ENCODE data around the gene COLEC12.

The COLEC12 gene
- 0 to 0.04 reads per million in 2 experiments for total RNA-seq

DNA sequence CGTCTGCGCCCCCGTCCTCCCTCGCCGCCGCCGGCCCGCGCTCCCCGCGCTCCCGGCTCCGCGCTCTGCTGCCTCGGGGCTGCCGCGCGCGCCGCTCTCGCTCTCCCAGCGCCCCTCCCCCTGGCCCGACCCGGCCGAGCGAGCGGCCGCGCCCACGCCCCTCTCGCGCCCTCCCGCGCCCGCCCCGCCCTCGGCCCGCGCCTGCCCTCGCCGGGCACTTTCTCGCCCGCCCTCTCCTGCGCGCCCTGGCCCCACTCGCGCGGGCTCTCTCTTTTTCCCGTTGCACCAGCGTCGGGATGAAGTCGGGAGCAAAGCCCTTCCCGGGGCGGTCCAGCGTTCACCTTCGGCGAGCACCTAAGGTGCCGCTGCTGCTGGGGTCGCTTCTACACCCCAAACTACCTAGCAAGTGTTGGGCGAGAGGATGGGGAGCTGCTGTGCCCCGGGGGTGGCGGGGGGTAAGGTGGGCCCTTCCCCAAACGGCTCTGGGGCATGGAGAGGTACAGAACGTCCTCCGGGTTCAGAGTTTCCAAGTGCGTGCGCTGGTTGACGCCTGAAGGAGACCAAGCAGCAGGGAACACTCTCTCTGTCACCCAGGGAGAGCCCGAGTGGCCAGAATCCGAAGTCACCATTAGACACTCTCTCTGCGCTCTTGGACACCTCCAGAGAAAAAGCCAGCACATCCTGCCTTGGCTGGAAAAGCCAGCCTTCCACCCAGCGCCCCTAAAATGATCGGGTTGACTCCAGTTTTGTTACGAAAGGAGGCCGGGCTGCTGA lies at the start of gene COLEC12:
Gene COLEC12 (minus strand): TSS at position 70 of the 774 bp plus-strand sequence. CDS start 187 bp downstream, outside the sequence.
- no peak for DNase-seq (ENCODE audit: low read depth)

DNA sequence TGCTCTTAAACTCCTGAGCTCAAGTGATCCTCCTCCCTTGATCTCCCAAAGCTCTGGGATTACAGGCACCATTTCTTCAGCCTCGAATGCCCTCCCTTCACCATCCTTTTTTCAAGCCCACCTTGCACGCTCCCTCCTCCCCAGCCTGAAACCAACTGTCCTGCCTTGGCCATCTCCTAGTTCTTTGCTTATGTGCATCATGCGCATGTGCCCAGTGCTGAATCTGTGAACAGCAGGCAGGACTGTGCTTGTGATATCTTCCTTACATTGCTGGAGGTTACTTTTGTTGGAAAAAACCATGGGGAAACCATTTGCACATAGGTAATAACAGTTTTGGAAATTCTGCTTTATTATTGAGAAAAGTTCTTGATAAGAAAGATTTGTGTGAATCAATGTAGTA lies 49.5 kb upstream of the COLEC12 start:
- DNase-seq (ENCODE audit: low read depth) = no peak

DNA sequence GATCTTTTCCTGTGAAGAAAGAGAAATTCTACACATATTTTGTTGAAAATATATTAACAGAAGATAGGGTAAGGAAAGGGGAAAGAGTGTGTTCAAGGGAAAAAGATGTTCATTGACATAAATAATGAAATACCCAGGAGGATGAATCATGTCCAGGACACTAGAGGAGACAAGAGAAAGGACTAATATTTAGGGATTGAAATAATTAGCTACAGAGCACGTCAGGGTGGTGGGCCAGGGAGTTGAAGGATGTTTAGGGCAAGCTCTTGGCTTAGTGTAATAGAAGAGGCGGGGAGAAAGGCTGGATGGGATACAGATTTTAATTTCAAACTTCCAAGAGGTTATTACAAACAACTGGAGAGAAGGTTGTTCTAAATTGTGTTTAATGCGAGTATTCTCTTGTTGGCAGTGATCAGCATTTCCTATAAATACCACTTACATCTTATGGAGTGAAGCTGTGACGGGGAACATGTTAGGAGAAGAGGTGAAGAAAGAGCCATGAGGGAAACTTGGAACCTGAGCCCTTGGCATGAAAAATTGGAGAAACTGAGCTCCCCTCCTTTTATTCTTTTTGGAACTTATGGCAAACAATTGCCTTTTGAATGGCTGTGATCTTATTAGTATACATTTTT lies 43.1 kb upstream of the COLEC12 start:
- DNase-seq (ENCODE audit: low read depth) = no peak

DNA sequence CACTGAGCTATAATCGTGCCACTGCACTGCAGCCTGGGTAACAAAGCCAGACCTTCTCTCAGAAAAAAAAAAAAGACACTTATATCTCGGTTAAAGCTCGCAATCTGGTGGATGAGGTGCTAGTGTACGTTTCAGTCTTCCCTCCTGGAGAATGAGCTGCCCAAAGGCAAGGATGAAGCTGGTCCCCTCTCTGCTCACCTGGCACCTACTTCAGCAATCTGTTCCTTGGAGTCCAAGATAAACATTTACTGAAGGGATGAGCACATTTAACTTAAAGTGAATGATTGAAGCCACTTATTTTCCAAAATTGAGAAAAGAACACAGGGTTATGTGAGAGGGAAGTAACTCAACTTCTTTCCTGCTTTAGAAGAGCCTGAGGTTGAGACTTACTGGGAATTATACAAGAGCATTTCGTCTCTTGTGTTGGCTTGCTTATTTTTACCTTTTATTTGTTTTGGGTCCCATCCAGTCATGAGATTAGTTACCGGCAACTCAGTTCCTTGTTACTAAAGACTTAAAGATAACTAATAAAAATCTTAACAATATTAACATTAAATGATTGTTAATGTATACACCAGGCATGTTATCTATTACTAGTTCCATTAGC lies 33.6 kb upstream of the COLEC12 start:
- no peak for DNase-seq (ENCODE audit: low read depth)

DNA sequence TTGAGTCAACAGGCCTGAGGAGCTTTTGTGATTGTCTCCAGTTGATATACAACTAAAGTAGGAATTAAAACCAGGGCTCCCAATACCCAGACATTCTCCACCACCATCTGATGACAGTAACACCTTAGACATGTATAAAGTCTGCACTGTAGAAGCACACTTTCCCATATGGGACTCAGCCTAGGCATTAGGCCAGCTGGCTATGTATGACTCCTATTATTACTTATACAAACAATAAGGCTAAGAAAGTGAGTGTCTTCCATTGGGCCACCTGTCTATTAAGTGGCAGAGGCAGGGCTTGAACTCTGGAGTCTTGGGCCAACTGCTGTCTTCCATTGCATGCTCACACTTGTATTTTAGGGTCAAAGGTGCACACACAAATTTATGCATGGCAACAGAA lies 32.1 kb upstream of the COLEC12 start:
- DNase-seq (ENCODE audit: low read depth) = no peak

DNA sequence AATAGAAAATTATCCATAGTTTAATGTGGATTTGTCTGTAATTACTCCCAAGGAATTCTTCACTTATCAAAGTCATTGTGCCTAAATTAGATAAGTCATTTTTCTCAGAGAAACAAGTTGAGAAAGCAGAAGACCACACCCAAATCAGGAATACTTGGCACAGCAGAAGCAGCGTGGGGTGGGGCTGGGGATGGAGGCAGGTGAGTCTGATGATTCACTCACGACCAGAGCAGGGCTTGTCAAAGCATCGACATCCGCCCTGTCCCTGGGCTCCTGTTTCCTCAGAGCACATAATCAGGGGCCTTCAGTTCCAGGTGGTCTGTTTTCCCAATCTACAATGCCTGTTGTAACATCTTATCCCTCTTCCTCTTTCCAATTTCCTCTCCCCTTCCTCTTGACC lies 31.5 kb upstream of the COLEC12 start:
- DNase-seq (ENCODE audit: low read depth) = no peak

DNA sequence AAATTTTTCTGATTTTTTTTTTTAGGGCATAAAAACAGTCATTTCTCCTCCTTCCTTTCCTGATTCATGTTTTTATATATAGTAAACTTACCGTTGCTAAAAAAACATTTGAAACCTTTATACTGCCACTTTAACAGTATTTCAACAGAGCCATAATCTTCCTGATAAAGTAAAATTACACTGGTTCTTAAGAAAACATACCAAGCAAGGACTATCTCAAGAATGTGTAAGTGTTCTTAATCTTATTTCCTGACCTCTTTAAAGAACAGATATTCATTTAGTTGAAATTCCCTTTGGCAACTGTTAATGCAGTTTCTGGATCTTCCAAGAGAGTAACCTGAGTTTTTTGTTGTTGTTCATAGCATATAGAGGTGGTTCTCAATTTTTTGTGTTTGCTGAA lies 26.6 kb upstream of the COLEC12 start:
- no peak for DNase-seq (ENCODE audit: low read depth)

DNA sequence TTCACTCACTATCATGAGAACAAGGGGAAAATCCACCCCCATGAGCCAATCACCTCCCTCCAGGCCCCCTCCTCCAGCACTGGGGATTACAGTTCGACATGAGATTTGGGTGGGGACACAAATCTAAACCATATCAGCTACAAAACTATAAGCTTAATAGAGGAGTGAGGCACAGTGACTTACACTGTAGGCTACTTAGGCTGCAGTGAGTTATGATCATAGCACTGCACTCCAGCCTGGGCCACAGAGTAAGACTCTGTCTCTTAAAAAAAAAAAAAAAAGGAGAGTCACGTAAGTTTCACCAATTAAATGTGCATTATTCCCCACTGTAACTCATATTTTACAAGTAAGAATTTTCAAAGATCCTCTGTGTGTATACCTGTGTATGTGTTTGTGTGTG lies 26.2 kb upstream of the COLEC12 start:
- no peak for DNase-seq (ENCODE audit: low read depth)

DNA sequence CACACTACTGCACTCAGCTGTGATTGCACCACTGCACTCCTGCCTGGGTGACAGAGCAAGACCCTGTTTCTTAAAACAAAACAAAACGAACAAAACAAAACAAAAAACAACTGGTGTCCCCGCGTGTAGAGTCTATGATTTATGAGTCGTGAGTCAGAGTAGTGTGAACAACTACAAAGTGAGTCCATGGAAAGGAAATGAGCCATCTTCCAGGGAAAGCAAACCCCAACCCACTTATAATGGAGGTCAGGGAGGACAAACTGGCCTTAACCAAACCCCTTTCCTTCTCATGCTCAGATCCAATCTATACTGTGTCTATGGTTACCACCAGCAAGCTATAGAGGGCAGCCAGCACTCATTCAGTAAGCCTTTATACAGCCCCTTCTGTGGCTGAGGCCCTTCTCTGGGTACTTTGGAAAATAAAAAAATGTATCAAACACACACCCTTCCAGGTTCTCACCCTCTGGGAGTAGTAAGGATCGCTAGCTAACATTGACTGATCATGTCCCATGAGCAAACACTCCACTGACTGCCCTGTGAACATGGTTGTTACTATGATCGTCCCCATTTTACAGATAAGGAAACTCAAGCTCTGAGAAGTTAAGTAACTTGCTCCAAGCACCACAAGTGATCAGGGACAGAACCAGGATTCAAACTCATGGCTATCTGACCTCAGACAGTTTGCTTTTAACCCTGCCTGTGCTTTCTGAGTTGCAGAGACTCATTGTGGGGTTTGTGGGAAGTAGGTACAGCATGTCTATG lies 24.7 kb upstream of the COLEC12 start:
- no peak for DNase-seq (ENCODE audit: low read depth)

DNA sequence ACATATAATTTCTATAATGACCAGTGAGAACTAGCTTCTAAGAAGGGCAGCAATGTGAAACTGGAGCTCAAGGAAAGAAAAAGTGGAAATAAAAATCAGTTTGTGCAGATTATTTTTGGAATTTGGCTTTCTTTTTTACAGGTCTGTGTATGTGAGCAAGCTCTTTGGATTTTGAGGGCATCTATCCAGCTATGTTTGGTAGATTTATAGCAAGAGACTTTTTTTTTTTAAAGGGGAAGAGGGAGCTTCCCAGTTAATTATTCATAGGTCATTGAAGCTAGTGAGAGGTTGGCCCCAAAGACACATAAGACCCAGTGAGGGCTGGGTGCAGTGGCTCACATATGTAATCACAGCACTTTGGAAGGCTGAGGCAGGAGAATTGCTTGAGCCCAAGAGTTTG lies 24.0 kb upstream of the COLEC12 start:
- no peak for DNase-seq (ENCODE audit: low read depth)

DNA sequence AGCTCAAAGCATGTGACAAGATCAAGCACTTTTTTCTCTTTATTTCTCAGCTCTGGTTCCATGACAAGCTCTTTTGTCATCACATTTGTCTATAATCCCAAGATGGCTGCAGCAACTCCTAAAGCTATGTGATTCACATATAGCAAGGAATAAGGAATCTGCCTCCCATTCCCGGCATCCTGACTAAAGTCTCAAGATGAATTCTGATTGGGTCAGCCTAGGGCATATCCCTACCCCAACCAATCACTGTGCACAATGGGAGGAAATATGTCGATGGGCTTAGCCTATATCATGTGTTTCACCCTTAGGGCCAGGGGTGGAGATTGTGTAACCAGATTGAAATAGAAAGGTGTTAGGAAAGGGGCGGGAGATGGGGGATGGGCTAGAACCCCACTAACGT lies 23.1 kb upstream of the COLEC12 start:
- DNase-seq (ENCODE audit: low read depth) = no peak

DNA sequence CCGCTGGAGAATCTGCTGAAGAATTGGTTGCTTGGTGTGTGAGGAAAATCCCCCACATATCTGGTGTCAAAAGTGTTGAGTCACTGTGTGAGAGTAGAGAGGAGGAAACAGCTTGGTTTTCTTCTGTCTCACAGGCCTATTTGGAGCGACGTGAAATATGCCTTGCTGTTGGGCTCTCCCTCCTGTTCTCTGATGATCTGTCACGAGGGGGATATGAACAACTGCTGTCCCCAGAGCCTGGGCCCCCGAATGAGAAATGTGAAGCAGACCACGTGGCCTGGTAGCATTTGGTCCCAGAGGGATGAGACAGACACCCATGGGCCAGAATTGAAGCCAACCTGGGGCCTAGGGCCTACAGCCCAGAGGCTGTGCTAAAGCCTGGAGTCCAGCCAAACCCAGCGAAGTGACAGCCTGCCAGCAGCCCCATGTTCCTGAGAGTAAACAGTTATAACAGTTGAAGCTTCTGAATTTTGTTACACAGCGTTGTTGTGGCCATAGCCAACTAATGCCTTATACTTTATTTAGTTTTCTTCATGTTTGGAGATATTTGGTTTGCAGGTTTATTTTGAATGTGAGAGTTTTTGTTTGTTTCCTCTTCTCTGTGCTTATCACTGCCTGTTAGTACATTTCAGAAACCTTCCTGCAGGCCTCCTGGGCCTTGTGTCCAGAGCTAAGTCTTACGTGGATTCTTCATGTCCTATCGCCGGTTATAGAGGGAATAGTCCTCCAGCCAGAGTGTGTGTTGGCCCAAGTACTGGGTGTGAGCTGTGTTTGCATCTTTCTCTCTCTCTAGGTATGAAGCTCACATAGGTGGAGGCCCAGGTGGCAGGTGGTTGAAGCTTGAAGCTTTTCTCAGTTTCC lies 18.7 kb upstream of the COLEC12 start:
- DNase-seq (ENCODE audit: low read depth) = no peak

DNA sequence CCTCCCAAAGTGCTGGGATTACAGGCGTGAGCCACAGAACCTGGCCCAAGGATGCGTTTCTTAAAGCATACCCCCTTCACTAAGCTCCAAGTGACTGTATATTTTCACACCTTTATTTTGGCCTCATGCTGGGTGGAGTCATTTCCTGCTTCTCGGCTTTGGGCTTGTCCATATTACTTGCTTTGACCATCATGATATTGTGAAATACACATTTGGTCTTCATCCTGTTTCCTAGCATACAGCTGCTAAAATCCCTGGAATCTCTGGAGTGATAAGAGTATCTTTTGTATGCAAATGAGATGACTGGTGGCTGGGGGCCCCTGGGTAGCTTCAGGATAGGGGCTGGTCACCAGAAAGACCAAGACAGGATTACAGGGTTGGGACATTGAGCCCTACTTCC lies 17.6 kb upstream of the COLEC12 start:
- no peak for DNase-seq (ENCODE audit: low read depth)

DNA sequence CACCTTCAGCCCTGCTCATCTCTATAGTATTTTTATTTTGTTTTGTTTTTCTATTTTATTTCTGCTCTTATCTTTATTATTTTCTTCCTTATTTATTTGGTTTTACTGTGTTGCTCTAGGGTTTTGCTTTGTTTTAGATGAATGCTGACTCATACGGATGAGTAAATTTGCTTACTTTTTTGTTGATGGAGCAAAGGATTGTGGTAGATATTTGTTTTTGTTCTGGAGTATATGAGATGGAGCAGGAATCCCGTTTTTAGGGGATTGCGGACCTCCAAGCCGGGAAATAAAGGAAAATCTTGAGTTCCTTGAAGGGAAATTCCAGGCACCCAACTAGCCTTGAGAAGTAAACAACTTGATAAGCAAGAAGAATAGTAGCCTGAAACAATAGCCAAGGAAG lies 15.3 kb upstream of the COLEC12 start:
- no peak for DNase-seq (ENCODE audit: low read depth)

DNA sequence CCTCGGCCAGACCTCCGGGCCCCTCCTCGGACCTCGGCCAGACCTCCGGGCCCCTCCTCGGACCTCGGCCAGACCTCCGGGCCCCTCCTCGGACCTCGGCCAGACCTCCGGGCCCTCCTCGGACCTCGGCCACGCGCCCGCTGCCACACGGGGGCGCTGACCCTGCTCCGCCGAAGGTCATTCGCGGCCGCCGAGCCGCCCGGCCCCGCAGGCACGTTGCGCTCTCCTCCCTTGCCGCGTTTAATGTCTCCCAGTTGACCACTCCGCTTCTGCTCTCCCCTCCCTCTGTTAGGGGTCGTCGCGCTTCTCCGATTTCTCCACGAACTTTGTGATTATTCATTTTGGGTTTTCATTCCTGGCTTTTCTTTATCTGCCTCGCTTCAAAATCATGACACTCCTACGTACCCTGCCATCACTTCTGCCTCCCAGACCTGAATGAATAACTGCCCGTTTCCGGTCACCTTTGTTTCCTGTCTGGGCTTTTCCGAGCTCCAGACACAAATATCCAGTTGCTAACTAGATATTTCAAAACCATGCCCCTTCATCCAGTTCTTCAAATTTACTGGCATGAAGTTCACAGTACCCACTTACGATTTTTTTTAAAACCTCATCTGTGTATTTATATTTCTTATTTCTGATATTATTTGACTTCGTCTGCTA lies 14.8 kb upstream of the COLEC12 start:
- DNase-seq (ENCODE audit: low read depth) = no peak

DNA sequence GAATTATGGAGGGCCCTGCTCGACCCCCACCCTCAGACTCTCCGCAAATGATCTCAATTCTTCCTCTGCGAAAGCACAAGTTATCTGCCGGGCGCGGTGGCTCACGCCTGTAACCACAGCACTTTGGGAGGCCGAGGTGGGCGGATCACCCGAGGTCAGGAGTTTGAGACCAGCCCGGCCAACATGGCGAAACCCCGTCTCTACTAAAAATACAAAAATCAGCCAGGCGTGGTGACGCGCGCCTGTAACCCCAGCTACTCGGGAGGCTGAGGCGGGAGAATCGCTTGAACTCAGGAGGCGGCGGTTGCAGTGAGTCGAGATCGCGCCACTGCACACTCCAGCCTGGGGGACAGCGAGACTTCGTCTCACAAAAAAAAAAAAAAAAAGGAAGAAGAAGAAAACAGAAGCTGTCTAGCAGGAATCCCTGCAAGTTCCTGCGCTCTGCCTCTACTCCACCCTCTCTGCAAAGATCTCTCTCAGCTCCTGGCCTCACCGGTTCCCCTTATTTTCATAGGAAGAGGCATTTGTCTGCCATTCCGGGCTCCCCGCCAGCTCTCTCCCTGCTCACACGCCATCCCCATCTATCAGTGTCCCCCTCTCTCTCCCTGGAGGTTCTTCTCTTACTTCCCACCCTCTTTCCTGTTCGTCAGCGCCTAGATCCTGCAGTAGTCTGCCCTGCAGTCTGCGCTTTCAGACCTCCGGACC lies 13.5 kb upstream of the COLEC12 start:
- no peak for DNase-seq (ENCODE audit: low read depth)

DNA sequence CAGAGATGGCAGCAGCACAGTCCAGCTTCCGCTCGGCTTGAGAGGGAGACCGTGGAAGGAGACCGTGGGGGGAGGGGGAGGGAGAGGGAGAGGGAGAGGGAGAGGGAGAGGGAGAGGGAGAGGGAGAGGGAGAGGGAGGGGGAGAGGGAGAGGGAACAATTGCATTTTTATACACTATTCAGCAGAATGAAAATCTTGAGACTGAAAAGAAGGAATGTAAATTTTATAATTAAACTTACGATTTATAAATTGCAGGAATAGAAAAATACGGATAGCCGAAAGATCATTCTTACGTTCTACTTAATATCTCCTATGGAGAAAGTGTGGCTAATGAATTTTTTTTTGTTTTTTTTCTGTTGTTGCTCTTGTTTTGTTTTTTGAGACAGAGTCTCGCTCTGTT lies 12.5 kb upstream of the COLEC12 start:
- no peak for DNase-seq (ENCODE audit: low read depth)

DNA sequence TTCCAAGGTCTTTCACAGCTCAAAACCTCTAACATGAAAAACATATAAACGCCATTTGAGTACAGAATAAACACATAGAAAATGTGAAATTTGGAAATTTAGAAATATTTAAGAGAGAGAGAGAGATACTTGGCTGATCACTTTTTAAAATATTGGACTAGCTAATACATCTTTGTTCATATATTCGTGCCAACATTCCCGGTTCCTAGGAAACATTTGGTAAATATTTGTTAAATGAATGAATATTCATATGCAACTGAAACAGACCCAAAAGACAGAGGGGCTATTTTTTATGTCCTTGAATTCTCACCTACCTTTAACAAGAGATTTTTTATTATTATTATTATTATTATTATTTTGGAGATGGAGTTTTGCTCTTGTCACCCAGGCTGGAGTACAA lies 8.3 kb upstream of the COLEC12 start:
- DNase-seq (ENCODE audit: low read depth) = no peak

DNA sequence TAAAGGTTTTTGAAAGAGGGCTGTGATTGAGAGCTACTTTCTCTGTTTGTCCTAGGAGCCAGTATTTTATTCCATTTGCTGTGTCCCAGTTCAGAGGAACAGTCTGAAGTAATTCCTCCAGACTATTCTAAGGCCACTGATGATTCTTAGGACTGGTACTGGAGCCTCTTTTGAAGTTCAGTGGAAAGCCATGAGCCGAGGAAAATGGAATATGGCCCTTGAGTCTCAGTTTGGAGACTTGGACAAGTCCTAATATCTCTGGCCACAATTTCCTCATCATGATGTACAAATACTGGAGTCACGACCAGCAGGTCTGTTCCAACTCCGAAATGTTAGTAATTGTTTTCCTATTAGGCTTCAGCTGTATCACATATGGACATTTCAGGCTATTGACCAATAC lies 7.1 kb upstream of the COLEC12 start:
- DNase-seq (ENCODE audit: low read depth) = no peak

DNA sequence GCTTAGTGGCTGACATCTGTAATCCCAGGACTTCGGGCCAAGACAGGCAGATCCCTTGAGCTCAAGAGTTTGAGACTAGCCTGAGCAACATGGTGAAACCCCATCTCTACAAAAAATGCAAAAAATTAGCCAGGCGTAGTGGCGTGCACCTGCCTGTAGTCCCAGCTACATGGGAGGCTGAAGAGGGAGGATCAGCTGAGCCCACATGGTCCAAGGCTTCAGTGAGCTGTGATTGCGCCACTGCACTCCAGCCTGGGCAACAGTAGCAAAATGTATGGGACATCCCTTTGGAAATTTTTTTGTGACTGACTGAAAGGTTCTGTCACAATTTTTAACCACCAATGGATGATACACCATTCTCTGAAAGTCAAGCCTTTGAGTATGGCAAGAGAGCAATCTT lies 6.3 kb upstream of the COLEC12 start:
- DNase-seq (ENCODE audit: low read depth) = no peak

Measured in T follicular helper cell (primary cell).